Activated T-helper 1 cell treated with anti-CD3 and anti-CD28 coated beads, Interleukin-12 subunit alpha, Interleukin-12 subunit beta, Interleukin-2, Interleukin-4 antibody, amounts not matched to agents 30 ng/mL and 10 ng/mL and 1 ng/mL, durations not matched to agents 14 hours and 24 hours and 36 hours (primary cell): ENCODE results near the gene TMEM145. TPM values are rescaled to one million over a fixed set of nuclear protein-coding genes. Genes with fewer than 3 reads are reported as not detected.
A peak's percentile ranks its signal among the peaks of the same experiment; 100 is the strongest.

Experiments
- DNase-seq: peaks from one replicate; pipeline ENCODE4 v3.0.0; 2021; ENCODE audit warnings: low spot score
- H3K27ac Mint-ChIP-seq: one replicate; pipeline ENCODE4 v1.8.0; 2021; ENCODE audit warnings: mild to moderate bottlenecking, mixed read lengths
- H3K27me3 Mint-ChIP-seq: one replicate; pipeline ENCODE4 v1.8.0; 2022; ENCODE audit warnings: mild to moderate bottlenecking, moderate library complexity, mixed read lengths; ENCODE audit not compliant: insufficient read depth
- H3K36me3 Mint-ChIP-seq: one replicate; pipeline ENCODE4 v1.8.0; 2021; ENCODE audit warnings: low read depth, mixed read lengths
- H3K4me1 Mint-ChIP-seq: one replicate; pipeline ENCODE4 v1.8.0; 2021; ENCODE audit warnings: low read depth, mixed read lengths
- H3K4me3 Mint-ChIP-seq: one replicate; pipeline ENCODE4 v1.8.0; 2021; ENCODE audit warnings: mild to moderate bottlenecking, moderate library complexity, mixed read lengths
- H3K9me3 Mint-ChIP-seq: one replicate; pipeline ENCODE4 v1.8.0; 2021; ENCODE audit warnings: mixed read lengths
- intact Hi-C: fragments of 100-400 bp; cut with micrococcal nuclease; formaldehyde crosslinking; loops from one replicate; pipeline ENCODE4 v1.15.1; 2024
- total RNA-seq: library from RNA; stranded (reverse); gene quantifications from 2 replicates; pipeline ENCODE4 v1.2.3, GENCODE V29; 2022

Gene TMEM145
- total RNA-seq, 1 donor from 2014 or later, result 2.1 TPM

DNA sequence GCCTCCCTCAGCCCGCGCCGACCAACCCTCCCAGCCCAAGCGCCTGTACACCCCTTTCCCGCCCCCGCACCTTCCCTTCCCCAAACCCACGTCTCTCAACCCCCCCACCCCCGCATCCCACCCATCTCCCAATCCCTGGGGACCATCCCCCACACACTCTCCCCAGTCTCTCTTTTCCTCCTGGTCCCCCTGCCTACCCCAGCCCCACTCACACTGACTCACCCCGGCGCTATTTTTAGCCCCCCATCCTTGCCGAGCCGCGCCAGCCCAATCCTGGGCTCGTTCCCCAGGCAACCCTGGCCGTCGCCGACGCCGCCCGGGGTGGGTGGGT lies 32.3 kb upstream of the TMEM145 start:
- Mint-ChIP-seq H3K9me3 (no peaks in the 10 kb centered on the region), H3K36me3 (peaks cover 11% of the 10 kb centered on the region), H3K27me3 (no peaks in the 10 kb centered on the region), H3K27ac (peak overlapping the region; percentile 32), H3K4me1 (peaks cover 64% of the 10 kb centered on the region), H3K4me3 (no peak overlapping the region)
- no peak for DNase-seq
- intact Hi-C loops, result loop anchor here (5.0 kb wide), 2 partner anchors 78 to 203 kb away; partner anchors contain the start of gene ZNF574

DNA sequence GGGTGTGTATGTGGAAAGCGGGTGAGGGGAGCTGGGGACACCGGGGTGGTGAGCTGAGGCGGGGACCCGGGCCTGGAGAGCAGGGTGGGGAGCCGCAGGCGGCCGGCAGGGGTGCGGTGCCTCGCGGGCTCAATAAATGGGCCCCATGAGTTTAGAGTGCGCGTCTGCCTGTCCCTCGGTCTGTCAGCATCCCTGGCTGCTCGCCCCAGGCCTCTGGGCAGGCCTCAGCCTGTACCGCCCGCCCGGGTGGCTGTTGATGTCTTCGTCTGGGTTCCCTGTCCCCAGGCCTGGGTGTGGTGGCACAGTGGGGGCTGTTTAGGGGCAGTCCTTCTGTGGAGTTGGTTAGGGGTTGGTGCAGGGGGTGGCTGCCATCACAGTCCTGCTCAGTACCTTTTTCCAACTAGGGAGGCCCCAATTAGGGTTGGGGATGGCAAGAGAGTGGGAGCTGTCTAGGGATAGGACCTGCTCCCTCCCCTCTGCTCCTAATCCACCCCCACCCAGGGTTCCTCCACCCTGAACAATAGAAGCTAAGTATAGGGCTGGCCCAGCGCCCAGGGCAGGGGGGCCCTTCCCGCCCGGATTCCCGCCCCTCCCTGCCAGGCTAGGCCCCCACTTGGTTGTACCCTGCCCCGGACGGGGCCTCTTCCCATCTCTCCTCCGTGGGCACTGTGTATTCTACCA lies 31.8 kb upstream of the TMEM145 start:
- DNase-seq, result no peak
- Mint-ChIP-seq H3K9me3 (no peaks in the 10 kb centered on the region), H3K27me3 (no peaks in the 10 kb centered on the region), H3K36me3 (peaks cover 6% of the 10 kb centered on the region), H3K27ac (peak overlapping the region; percentile 80), H3K4me3 (no peak overlapping the region), H3K4me1 (peaks cover 63% of the 10 kb centered on the region)
- intact Hi-C loops, result loop anchor here (5.0 kb wide), 2 partner anchors 79 to 204 kb away; partner anchors contain the start of gene ZNF574

DNA sequence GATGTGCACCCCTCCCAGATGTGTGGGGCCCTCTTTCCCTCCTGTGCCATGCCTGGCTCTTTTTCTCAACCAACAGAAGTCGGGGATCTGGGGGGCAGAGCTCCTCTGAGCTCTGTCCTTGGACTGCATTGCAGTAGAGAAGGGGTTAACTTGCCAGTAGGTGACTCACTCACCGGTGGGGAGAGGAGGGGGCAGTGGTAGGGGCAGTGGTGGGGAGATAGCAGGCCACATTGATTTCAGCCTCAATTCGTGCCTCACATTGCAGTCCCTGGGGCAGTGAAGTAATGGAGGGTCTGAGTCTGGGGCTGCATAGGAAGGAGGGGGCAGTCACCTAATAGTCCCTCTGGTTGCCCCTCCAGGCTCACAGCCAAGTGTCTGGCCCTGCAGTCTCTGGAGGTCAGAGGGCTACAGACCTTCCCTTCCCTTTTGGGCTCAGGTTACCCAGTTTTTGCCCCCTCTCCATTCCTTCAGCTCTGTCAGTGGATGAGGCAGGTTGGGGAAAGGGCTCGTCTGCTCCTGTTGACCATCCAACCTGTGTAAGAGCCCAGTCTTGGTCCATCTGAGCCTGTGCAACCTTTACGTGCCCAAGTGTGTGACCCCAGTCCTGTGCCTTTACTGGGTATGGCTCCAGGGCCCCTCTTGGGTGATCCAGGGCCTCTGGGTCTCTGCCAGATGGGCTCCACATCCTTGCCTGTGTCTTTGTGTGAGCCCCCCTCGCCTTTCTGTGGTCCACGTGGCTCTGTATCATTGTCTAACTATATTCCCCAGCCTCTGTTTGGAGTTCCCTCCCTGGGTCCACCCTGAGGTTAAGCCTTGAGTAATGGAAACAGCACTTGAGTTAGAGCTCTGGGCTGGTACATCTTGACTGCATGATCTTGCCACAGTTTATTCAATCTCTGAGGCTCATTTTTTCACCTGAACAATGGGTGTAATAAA lies 31.0 kb upstream of the TMEM145 start:
- peaks cover 5% of the 10 kb centered on the region for H3K36me3 Mint-ChIP-seq
- H3K27me3 Mint-ChIP-seq, result no peaks in the 10 kb centered on the region
- intact Hi-C loops, result loop anchor here (2.0 to 5.0 kb wide), 5 partner anchors 65 to 205 kb away; partner anchors contain the start of genes DEDD2 and ZNF574
- no peak overlapping the region for H3K4me3 Mint-ChIP-seq
- no peaks in the 10 kb centered on the region for H3K9me3 Mint-ChIP-seq
- H3K4me1 Mint-ChIP-seq, result peaks cover 55% of the 10 kb centered on the region
- DNase-seq, result no peak
- H3K27ac Mint-ChIP-seq, result no peak overlapping the region

DNA sequence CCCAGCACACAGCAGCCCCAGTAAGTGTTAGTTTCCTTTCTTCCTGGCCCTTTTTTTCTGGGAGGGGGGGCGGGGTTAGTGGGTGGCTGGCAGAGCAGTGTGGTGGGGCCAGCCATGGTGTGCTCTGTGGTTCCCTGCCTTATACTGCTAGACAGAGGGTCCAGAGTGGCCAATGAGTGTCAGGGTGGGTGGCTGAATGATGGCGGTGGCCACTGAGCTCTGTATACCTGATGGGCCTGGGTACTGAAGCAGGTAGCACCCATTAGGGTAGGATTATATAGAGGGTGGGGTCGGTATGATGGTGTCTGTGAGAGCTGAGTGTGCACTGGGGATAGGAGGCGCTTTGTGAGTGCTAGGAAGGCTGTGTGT lies 30.3 kb upstream of the TMEM145 start:
- Mint-ChIP-seq H3K4me3 (no peak overlapping the region), H3K4me1 (peaks cover 50% of the 10 kb centered on the region), H3K27ac (no peak overlapping the region), H3K9me3 (no peaks in the 10 kb centered on the region), H3K36me3 (peaks cover 5% of the 10 kb centered on the region), H3K27me3 (no peaks in the 10 kb centered on the region)
- DNase-seq, result no peak
- intact Hi-C loops, result loop anchor here (1.0 to 5.0 kb wide), 12 partner anchors 15 to 206 kb away; partner anchors contain the start of genes DEDD2, ERF, MEGF8 and PAFAH1B3

DNA sequence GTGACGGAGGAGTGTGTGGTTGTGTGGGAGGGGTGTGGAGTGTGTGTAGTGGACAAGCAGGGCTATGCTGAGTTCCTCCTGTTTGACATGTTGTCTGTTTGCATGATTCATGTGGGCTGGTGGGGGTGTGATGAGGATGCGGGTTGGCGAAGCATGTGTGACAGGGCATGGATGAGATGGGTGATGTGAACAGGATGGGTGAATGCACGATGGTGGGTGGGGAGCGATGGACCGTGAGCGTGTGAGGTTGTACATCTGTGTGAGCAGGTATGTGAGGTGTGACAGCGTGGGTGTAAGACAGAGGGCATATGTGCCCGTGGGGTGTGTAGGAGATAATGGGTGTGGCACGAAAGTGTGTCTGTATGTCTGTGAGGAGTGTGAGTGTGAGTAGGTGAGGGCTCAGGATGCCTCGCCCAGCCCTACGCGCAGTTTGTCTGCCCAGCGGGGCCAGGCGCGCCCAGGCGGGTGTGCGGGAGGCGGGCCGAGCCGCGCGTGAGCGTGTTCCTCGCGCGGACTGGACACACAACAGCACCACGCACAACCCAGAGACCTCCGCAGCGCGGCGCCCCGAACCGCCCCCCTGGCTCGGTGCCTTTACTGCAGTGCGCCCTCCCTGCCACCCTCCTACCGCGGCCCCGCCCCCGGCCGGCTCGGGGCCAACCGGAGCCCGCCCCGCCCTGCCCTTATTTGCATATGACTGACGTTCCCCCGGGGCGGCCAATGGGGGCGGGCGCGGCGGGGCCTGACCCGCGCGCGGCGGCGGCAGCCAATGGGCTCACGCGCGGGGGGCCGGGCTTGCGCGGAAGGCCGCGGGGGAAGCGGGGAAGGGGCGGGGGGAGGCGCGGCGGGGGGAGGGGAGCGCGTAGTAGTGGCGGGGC lies 29.7 kb upstream of the TMEM145 start:
- no peak overlapping the region for H3K27ac Mint-ChIP-seq
- DNase-seq, result peak; percentile 92

DNA sequence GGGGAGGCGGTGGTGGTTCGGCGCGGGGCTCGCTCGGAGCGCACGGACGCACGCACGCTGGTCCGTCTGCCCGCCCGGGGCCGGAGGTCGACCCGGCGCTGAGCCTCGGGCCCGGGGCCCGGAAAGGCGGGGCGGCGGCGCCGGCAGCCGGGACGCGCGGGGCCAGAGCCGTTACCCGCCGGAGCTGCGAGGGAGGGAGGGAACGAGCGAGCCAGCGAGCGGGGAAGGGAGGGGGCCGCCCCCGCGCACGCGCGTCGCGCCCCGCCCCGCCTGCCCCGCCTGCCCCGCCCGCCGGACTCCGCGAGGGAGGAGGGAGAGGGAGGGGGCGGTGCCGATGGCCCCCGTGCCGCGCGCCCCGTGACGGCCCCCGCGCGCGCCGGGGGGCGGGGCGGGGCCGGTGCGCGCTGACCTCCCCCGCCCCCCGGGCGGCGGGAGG lies 29.0 kb upstream of the TMEM145 start:
- Mint-ChIP-seq H3K36me3 (peaks cover 9% of the 10 kb centered on the region), H3K27me3 (no peaks in the 10 kb centered on the region), H3K4me3 (no peak overlapping the region), H3K4me1 (peaks cover 41% of the 10 kb centered on the region), H3K27ac (no peak overlapping the region), H3K9me3 (no peaks in the 10 kb centered on the region)
- intact Hi-C loops, result loop anchor here (5.0 kb wide), 2 partner anchors 82 to 207 kb away; partner anchors contain the start of gene ZNF574
- peak; percentile 79 for DNase-seq

More for the DNA sequence above, 29.7 kb upstream of the TMEM145 start:
- H3K9me3 Mint-ChIP-seq, result no peaks in the 10 kb centered on the region
- intact Hi-C loops, result loop anchor here (1.0 to 5.0 kb wide), 12 partner anchors 15 to 206 kb away; partner anchors contain the start of genes DEDD2, ERF, MEGF8 and PAFAH1B3
- no peaks in the 10 kb centered on the region for H3K27me3 Mint-ChIP-seq
- peaks cover 8% of the 10 kb centered on the region for H3K36me3 Mint-ChIP-seq
- no peak overlapping the region for H3K4me3 Mint-ChIP-seq
- peaks cover 47% of the 10 kb centered on the region for H3K4me1 Mint-ChIP-seq

DNA sequence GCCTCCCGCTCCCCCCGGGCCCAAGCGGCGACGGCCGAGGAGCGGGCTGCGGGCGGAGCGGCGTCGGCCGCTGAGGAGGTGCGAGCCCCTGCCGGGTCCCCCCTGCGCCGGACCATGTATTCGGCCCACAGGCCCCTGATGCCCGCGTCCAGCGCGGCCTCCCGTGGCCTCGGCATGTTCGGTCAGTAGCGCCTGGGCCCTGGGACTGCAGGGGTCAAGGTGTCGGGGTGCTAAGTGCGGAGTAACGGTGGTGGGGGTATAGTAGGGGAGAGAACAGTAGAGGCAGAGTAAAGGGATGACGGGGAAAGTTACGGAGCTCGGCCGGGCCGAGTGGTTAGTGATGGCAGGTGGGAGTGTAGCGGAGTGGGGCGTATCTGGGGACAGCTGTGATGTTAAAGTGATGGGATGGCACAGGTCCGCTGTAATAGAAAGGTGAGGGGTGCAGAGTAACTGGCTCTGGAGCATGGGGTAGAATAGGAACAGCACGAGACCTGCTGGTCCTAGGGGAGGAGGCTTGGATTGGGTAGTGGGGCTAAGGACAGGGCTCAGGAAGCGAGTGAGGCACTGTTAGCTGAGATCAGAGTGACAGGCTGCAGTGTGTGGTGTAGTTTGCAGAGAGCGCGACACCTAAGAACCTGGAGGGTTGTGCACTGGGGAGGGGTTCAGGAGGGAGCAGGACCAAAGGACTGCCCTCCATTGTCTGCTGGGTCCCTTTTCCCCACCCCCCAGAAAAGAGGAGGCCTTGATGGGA lies 28.3 kb upstream of the TMEM145 start:
- H3K9me3 Mint-ChIP-seq, result no peaks in the 10 kb centered on the region
- H3K4me1 Mint-ChIP-seq, result peaks cover 34% of the 10 kb centered on the region
- intact Hi-C loops, result loop anchor here (5.0 kb wide), 2 partner anchors 82 to 207 kb away; partner anchors contain the start of gene ZNF574

DNA sequence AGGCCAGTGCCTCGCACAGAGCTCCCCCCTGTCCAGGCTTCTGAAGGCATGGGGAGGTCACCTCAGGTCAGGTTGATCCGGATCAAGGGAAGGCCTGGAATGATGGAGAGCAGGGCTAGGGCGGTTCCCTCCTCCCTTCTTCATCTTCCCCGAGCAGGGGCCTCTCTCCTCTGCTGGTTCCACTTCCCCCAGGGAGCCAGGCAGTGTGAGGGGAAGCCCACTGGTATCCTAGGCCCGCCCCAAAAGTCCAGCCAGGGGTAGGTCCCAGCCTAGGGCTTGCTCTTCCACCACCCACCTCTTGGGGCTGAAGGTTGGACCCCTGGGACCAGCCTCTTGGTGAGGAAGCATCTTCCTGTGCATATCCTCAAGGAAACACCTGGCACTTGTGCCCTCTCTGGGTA lies 27.6 kb upstream of the TMEM145 start:
- intact Hi-C loops, result no loop called here
- Mint-ChIP-seq H3K36me3 (peaks cover 5% of the 10 kb centered on the region), H3K4me1 (peaks cover 33% of the 10 kb centered on the region), H3K27ac (peak overlapping the region; percentile 95), H3K9me3 (no peaks in the 10 kb centered on the region), H3K27me3 (no peaks in the 10 kb centered on the region), H3K4me3 (peak overlapping the region; percentile 93)
- no peak for DNase-seq

More for the DNA sequence above, 28.3 kb upstream of the TMEM145 start:
- Mint-ChIP-seq H3K27ac (peak overlapping the region; percentile 95), H3K4me3 (peak overlapping the region; percentile 93), H3K27me3 (no peaks in the 10 kb centered on the region), H3K36me3 (peaks cover 5% of the 10 kb centered on the region)
- no peak for DNase-seq

DNA sequence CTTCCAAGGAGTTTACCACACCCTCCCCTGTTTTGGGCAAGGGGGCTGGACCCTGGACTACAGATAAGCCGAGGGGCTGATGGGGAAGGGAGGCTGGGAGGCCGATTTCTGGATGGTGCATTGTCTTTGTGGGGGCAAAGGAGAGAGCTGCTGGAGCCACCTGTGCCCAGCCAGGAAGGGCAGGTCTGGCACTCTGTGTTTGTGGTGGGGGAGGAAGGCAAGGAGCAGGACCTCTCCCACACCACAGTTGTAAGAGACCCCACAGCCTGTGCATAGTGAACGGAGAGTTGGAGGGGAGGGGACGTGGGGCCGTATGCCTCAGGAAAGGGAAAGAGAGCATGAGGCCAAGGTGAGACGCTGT lies 27.1 kb upstream of the TMEM145 start:
- H3K27ac Mint-ChIP-seq, result peak overlapping the region; percentile 43
- H3K4me1 Mint-ChIP-seq, result peaks cover 33% of the 10 kb centered on the region
- H3K9me3 Mint-ChIP-seq, result no peaks in the 10 kb centered on the region
- H3K36me3 Mint-ChIP-seq, result peaks cover 5% of the 10 kb centered on the region
- no peak for DNase-seq
- H3K27me3 Mint-ChIP-seq, result no peaks in the 10 kb centered on the region
- H3K4me3 Mint-ChIP-seq, result peak overlapping the region; percentile 93
- intact Hi-C loops, result no loop called here

DNA sequence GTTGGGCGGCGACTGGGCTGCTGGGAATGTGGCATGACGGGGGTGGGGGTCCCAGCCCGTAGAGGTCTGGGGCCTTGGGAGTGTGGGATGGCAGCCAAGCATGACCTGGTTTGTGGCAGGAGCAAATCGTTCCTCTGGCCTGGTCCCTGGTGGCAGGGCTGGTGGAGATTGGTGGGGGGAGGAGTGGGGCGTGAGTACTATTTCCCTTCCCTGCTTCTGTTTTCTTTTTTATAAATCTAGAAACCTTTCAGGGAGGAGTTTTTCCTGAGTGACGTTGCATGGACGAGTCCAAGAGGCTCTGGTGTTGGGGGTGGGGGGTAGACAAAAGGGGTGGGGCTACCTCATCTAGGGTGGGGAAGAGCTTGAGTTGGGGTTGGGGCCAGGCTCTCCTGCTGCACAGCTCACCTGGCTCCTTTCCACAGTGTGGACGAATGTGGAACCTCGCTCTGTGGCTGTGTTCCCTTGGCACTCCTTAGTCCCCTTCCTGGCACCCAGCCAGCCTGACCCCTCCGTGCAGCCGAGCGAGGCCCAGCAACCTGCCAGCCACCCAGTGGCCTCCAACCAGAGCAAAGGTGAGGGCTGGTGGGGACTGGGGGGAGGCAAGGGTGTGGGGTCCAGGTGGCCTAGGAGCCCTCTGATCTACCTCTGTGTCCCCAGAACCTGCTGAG lies 26.6 kb upstream of the TMEM145 start:
- no peaks in the 10 kb centered on the region for H3K9me3 Mint-ChIP-seq
- DNase-seq, result no peak
- peaks cover 5% of the 10 kb centered on the region for H3K36me3 Mint-ChIP-seq
- intact Hi-C loops, result no loop called here
- no peak overlapping the region for H3K4me3 Mint-ChIP-seq
- H3K4me1 Mint-ChIP-seq, result peaks cover 29% of the 10 kb centered on the region
- no peaks in the 10 kb centered on the region for H3K27me3 Mint-ChIP-seq
- H3K27ac Mint-ChIP-seq, result no peak overlapping the region

DNA sequence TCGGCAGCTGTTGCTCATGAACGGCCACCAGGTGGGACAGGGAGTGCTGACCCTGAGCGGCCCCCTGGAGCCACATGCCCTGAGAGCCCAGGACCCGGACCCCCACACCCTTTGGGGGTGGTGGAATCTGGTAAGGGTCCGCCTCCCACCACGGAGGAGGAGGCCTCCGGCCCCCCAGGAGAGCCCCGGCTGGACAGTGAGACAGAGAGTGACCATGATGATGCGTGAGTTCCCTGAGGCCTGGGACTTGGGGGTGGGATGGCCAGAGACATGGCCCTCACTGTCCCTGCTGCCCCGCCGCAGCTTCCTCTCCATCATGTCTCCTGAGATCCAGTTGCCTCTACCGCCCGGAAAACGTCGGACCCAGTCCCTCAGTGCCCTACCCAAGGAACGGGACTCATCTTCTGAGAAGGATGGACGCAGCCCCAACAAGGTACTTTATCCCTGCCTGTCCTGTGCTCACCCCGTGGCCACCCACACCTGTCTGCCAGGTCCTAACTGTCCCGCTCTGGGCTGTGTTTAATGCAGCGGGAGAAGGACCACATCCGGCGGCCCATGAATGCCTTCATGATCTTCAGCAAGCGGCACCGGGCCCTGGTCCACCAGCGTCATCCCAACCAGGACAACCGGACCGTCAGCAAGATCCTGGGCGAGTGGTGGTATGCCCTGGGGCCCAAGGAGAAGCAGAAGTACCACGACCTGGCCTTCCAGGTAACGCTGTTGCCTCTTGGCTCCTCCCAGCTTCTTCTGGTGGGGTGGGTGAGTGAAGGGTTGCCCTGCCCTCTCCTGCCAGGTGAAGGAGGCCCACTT lies 25.9 kb upstream of the TMEM145 start:
- no peak for DNase-seq
- Mint-ChIP-seq H3K27ac (no peak overlapping the region), H3K4me3 (no peak overlapping the region), H3K27me3 (no peaks in the 10 kb centered on the region), H3K36me3 (peaks cover 10% of the 10 kb centered on the region), H3K9me3 (no peaks in the 10 kb centered on the region), H3K4me1 (peaks cover 22% of the 10 kb centered on the region)
- intact Hi-C loops, result no loop called here
